Measurements from ENCODE around the gene ABCA1.
A peak's percentile ranks its signal among the peaks of the same experiment; 100 is the strongest.

The ABCA1 gene

DNA sequence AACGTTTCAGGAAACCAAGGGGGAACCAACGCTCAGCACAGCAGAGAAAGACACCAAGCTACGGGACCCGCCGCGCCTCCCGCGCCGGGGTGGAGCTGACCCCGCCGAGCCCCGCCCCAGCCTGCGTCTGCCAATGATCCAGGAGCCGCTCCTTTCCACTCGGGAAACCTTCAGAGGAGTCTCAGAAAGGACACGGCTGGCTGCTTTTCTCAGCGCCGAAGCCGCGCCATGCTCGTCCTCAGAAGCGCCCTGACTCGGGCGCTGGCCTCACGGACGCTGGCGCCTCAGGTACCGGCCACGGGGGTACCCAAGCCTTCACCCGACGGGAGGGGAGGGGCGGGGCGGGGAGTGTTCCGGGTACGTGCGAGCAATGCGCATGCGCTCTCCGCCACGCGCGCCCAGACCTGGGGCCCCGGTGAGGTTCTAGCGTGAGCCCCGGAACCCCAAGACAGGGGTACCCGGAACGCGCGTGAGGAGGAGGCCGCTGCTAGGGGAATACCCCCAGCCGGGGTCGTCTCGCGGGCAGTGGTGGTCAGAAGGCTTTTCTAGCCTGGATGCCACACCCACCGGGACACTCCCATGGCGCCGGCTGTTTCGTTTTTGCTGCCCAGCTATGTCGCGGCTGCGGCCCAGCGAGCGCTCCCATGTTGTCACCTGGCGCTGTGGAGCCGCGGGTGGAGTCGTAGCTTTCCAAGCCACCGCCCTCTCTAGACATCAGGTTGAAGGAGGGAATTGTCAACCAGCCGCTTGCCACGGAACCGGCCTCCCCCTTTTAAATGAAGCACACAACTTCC, 180.2 kb downstream of the ABCA1 start, which contains the start of gene NIPSNAP3A:
NIPSNAP3A (plus strand) TSS at position 119 of the 794 bp plus-strand sequence; CDS start at position 229, 110 bp downstream.
- peak within 1 kb of the TSS; percentile 87 for H3K4me3 ChIP-seq (ENCODE audit: low read depth, low read length)
- peak; percentile 91 for DNase-seq (ENCODE audit: low read depth)
- TF ChIP-seq, protein P1, sequence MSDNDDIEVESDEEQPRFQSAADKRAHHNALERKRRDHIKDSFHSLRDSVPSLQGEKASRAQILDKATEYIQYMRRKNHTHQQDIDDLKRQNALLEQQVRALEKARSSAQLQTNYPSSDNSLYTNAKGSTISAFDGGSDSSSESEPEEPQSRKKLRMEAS (IDR thresholded peaks at IDR 0.05; ENCODE audit: low read depth, low read length), result no peak; the same call in none of the 2 replicates
- TF ChIP-seq POLR2A (IDR thresholded peaks at IDR 0.05; ENCODE audit: extremely low read depth, insufficient read length) (peak; percentile 51), MYC (IDR thresholded peaks at IDR 0.05; ENCODE audit: low read depth, low read length) (peak; percentile 60)
- TF ChIP-seq, protein P2, sequence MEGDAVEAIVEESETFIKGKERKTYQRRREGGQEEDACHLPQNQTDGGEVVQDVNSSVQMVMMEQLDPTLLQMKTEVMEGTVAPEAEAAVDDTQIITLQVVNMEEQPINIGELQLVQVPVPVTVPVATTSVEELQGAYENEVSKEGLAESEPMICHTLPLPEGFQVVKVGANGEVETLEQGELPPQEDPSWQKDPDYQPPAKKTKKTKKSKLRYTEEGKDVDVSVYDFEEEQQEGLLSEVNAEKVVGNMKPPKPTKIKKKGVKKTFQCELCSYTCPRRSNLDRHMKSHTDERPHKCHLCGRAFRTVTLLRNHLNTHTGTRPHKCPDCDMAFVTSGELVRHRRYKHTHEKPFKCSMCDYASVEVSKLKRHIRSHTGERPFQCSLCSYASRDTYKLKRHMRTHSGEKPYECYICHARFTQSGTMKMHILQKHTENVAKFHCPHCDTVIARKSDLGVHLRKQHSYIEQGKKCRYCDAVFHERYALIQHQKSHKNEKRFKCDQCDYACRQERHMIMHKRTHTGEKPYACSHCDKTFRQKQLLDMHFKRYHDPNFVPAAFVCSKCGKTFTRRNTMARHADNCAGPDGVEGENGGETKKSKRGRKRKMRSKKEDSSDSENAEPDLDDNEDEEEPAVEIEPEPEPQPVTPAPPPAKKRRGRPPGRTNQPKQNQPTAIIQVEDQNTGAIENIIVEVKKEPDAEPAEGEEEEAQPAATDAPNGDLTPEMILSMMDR (IDR thresholded peaks at IDR 0.05; ENCODE audit: low read depth, low read length), result no peak

DNA sequence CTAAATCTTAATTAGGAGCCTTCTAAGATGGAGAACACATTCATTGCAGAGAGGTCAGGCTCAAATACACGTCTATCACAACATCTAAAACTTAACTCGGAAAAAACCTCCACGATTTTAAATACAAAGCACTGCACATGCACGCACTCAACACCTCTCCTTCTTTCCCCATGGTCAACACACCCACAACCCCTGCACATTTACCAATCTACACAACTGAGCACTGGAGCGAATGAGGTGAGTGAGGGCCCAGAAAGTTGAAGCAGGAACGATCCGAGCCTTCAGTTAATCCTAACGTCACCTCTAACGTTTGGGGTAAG, 180.8 kb downstream of the ABCA1 start:
- DNase-seq (ENCODE audit: low read depth), result no peak
- H3K4me3 ChIP-seq (ENCODE audit: low read depth, low read length), result peak overlapping the region; percentile 87
- TF ChIP-seq, protein P1 (IDR thresholded peaks at IDR 0.05; ENCODE audit: low read depth, low read length), result peak; percentile 27; the same call in 1 of the 2 replicates
- TF ChIP-seq, protein P2 (IDR thresholded peaks at IDR 0.05; ENCODE audit: low read depth, low read length), result no peak
- no peak for TF ChIP-seq POLR2A (IDR thresholded peaks at IDR 0.05; ENCODE audit: extremely low read depth, insufficient read length)
- 0 out of 2 replicates have a peak, but pooled peaks have one; percentile 17 for TF ChIP-seq MYC (IDR thresholded peaks at IDR 0.05; ENCODE audit: low read depth, low read length)

DNA sequence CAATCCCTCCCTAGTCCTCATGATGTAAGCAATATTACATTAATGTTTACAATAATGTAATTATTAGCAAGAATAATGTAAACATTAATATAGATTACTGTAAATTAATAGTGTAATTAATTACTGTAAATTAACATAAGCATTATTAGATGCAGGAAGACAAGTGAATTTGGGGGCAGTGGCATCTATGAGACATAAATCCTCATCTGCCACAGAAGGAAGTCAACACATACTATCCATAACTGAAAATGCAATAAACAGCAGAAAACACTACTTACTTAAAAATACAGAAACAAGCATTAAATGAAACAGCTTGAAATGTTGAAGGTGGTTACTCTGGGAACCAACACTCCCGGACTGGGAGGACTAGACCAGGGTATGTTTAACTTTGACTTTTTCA, 181.2 kb downstream of the ABCA1 start:
- TF ChIP-seq, protein P1 (IDR thresholded peaks at IDR 0.05; ENCODE audit: low read depth, low read length), result no peak
- no peak for TF ChIP-seq MYC (IDR thresholded peaks at IDR 0.05; ENCODE audit: low read depth, low read length)
- no peak for TF ChIP-seq POLR2A (IDR thresholded peaks at IDR 0.05; ENCODE audit: extremely low read depth, insufficient read length)
- TF ChIP-seq, protein P2 (IDR thresholded peaks at IDR 0.05; ENCODE audit: low read depth, low read length), result no peak
- DNase-seq (ENCODE audit: low read depth), result no peak

DNA sequence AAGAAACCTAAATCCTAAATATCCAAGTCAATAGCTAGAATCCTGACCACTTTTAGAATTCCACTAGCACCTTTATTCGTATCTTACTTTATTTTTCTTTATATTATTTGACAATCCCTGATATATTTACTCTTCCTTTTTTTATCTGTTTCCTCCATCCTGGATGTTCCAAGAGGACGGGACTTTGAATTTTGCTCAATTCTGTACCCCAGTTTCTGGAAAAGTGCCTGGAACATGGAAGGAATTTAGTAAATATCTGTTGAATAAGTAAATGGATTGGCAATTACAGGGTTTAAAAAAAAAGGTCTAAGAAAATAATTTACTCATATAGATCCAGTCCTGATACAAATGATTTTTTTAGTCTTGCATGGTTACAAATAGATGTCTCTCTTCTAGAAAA, 181.7 kb downstream of the ABCA1 start:
- peak overlapping the region; percentile 87 for H3K4me3 ChIP-seq (ENCODE audit: low read depth, low read length)
- no peak for DNase-seq (ENCODE audit: low read depth)
- TF ChIP-seq MYC (IDR thresholded peaks at IDR 0.05; ENCODE audit: low read depth, low read length), result no peak
- TF ChIP-seq, protein P1 (IDR thresholded peaks at IDR 0.05; ENCODE audit: low read depth, low read length), result no peak
- TF ChIP-seq POLR2A (IDR thresholded peaks at IDR 0.05; ENCODE audit: extremely low read depth, insufficient read length), result no peak
- TF ChIP-seq, protein P2 (IDR thresholded peaks at IDR 0.05; ENCODE audit: low read depth, low read length), result no peak

More for the DNA sequence above, 181.2 kb downstream of the ABCA1 start:
- H3K4me3 ChIP-seq (ENCODE audit: low read depth, low read length), result peak overlapping the region; percentile 87

DNA sequence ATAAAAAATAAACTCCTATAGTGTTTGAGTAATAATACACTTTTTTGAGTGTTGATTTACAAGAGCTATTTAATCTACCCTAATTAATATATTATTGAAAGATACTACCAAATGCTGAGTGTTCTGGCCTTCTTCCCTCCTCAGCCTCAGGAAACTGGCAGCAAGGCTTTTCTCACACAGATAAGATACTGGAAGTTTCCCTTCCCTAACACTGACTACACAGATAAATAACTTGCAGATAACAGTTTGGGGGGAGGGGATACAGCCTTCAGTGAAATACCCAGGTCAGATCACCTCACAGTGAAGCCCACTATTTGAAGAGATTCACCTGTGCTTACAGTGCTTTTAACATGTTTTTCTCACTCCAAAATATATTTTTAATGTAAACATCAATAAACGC, 182.1 kb downstream of the ABCA1 start:
- no peak for DNase-seq (ENCODE audit: low read depth)
- H3K4me3 ChIP-seq (ENCODE audit: low read depth, low read length), result no peak overlapping the region
- TF ChIP-seq, protein P1 (IDR thresholded peaks at IDR 0.05; ENCODE audit: low read depth, low read length), result no peak
- TF ChIP-seq, protein P2 (IDR thresholded peaks at IDR 0.05; ENCODE audit: low read depth, low read length), result no peak
- TF ChIP-seq MYC (IDR thresholded peaks at IDR 0.05; ENCODE audit: low read depth, low read length) (no peak), POLR2A (IDR thresholded peaks at IDR 0.05; ENCODE audit: extremely low read depth, insufficient read length) (no peak)

Measured in NB4 (cell line).